ENCODE results near the gene KIF26B.

DNA sequence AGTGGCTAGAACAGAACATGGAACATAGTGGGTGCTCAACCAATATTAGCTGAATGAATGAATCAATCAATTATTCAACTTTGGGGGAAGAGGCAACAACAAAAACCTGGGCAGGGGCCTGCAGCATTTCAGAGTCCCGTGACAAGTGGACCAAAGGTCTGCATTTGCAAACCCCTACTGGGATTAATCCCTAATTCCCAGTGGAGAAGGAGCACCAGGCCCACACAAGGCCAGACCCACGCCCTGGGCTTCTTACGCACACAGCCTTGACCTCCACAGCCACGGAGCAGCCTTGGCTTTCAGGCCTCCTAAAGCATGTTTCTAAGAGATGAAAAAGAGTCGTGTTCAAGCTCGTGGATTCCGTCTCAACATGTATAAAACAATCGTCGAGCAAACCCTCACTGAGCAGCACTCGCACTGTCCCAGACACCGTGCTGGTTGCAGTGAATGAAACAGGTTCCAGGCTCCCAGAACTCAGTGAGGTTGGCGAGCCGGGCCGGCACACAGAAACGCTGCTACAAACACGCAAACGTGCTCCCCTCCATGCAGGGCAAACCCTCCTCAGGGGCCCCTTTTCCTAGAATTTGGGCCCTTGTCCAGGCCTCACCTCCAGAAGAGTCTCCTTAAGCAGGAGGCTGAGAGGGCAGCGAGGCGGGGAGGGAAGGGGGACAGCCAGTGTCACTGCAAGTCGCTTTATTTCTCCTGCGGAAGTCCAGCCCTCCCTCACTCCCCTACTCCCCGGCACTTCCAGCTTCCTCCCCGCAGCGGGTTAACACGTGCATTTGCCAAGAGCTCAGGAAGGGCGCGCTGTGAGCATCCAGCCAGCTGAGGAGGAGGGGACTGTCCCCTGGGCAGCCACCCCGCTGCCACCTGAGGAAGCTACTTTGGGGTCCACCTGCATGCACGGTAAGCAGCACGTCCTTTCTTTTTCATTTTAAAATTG lies 556.4 kb downstream of the KIF26B start:
- TF ChIP-seq CTCF (IDR thresholded peaks at IDR 0.05) (no peak), POLR2A (IDR thresholded peaks at IDR 0.05) (no peak), EP300 (IDR thresholded peaks at IDR 0.05; ENCODE audit: low read depth) (no peak), POLR2AphosphoS5 (IDR thresholded peaks at IDR 0.05) (no peak)

Measured in transverse colon (tissue), 4 donors.